Activated T-cell treated with anti-CD3 and anti-CD28 coated beads, Interleukin-2, amount 50 U/mL, for 1 hour (primary cell): ENCODE measurements around the gene PID1.

Source experiments
- DNase-seq: peaks from one replicate; pipeline ENCODE4 v3.0.0-alpha.2; 2020

The PID1 gene

DNA sequence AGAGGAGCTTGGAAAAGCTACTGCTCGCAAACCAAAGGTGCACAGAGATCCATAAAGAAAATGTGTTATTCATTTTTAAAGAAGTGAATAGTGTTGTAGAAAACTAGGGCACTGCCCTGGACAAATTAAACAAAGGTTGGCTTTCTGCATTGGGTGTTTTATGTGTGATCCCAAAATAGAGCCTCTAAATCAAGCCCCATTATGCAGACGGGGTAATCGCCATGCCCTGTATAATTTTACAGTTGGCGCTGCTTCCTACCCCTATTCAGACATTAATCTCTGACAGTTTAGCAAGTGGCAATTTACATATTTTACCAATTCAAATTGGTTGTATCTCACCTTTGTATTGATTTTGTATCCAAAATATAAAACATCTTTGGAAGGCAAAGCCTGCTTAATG, 109.1 kb downstream of the PID1 start:
- DNase-seq = no peak

DNA sequence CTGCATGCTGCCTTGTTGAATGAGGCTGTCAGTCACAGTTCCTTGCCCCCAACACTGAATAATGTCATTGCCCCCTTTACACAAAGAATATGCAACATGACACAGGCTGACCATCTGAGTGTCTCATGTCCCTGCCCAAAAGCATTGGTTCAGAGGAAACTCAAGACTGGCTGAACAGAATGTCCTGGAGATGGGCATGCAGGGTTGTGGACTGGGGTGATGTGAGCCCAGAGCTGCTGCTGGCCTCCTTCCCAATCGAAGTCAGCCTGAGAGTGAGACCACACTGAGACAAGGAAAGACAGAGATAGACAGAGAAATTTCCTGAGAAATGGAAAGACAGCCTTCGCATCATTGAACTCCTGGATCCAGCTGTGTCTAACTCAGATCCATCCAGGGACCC, 110.1 kb downstream of the PID1 start:
- DNase-seq = no peak

DNA sequence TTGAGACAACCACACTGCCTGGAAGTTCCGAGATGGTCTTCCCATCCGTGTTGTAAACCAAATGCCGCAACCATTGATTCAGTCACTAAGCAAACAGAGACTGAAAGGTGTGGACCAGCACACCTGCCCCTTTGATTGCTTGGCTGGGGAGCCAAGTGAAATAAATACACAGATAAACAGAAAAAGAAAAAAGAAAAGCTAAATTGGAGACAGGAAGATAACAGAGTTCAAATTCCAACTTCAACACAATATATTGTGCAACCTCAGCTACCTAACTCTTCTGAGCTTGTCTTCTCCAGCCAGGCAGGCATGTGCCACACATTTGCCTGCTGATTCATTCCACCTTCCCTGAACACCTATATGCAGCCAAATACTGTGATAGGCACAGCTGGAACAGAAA, 110.9 kb downstream of the PID1 start:
- DNase-seq = no peak

DNA sequence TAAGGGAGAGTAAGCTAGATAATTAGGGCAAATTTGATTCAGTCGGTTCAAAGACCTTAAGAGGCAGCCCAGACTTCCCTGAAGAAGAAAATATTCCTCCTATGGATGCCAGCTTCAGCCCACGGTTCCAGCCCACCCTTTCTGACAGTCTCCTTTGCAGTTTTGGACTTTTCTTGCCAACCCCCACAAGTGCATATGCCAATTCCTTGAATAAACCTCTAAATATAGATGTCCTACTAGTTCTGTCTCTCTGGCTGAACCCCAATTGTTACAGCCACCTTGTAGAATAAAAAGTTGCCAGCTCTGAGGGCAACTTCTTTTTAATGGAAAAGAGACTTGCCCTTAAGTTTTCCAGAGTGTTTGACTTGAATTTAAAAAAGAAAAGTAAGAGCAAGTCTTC, 111.7 kb downstream of the PID1 start:
- no peak for DNase-seq

DNA sequence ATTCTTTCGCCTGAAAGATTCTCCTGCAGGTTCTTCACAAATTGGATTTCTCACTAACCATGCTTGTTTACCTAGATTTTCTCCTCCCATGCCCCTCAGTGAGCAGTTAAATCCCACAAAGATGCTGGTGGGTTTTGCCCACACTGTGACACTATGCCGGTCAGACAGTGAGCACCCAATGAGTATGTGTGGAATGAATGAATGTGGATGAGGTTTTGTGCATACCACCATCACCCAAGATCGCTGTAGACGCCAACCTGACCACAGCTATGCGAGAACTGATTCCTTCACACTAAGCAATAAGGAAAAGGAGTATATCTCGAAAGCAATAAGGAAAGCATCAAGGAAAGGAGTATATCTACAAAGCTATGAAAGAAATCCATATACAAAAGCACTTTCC, 116.7 kb downstream of the PID1 start:
- no peak for DNase-seq

DNA sequence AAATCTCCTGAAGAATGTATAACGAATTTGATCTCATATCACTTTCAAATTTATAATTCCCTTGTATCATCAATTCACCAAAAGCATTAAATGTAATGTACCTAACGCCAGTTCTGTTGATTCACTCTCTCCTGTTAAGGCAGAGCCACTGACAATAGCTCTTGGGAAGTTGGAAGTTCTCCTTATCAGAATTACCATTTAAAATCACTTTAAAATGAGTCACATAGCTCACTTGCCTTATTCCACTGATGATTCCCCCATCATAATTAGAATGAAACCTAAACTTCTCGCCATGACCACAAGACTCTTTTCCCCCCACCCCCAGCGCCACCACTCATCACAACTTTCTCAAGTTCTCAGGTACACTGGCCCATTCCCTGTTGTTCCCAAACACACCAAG, 117.1 kb downstream of the PID1 start:
- no peak for DNase-seq

DNA sequence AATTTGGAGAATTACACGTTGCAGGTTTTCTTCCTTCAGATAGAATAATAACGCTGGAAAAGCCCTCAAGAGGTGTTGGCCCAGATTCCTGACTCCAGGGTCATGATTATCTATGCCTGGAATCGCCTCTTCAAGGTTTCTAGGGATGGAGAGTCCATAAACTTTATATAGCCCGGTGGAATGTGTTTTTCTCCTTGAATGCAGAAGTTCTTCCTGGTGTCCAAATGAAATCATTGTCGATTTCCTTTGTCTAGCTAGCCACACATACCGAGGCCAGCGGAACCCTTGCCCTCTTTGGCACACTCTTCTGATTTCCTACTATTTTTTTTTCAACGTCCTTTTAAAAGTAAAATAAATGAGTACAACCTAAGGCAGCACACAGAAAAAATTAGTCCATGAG, 117.8 kb downstream of the PID1 start:
- DNase-seq = no peak

DNA sequence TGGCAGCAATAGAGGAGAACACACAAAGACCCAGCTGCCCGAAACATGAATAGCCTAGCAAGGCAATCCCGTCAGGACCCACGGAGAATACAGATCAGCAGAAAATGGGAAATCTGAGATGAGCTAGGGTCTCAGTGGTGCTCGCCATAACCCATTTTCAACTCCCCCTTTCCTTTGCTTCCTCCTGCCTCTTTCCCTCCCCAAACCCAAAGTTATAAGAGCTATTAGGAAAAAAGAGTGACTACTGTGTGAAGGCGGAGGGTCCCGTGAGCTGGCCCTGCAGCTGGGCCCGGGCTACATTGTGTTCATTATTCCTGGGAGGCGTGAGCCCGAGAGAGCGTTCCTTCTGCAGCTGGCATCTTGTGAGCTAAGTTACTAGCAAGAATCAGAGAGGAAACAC, 118.4 kb downstream of the PID1 start:
- DNase-seq = no peak

DNA sequence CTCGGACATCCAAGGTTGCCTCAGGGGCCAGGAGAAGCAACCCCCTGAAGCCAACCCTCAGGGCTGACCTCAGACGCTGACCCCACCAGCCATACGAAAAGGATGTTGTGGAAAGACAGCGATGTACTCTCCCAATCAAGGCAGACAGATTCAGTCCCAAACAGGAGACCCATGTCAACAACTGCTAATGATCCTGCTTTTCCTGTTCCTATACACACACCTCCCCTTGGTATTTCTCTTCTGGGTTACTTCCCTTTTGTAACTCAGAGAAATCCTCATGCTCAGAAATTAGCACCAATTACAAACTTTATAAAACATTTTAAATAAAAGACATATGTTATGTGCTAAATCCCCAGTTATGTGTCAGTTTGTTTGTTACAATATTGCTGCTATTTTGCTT, 120.8 kb downstream of the PID1 start:
- DNase-seq = no peak

DNA sequence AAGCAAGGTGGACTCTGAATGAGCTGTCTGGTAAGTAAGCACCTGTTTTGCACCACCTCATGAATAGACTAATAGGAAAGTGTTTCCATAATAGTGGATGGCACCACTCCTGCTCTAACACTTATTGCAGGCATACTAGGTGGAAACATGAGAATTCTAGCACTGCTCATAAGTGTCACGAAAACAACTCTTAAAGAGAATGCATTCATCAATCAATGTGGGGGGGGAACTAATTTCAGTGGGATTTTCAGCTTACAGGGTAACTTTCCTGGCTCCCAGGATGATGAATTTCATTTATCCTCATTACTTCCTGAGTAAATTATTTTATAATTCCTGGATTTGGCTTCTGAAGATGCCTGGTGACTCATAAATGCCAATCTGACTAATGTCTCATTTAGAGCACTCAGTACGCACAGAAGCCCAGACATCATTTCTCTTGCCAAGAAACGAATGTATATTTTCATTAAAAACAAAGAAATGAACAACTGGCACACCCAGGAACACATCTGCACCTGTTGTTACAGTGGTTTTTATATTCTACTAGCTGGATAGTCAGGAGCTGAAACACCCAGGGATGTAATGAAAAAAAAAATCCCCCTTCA, 129.6 kb downstream of the PID1 start:
- no peak for DNase-seq

DNA sequence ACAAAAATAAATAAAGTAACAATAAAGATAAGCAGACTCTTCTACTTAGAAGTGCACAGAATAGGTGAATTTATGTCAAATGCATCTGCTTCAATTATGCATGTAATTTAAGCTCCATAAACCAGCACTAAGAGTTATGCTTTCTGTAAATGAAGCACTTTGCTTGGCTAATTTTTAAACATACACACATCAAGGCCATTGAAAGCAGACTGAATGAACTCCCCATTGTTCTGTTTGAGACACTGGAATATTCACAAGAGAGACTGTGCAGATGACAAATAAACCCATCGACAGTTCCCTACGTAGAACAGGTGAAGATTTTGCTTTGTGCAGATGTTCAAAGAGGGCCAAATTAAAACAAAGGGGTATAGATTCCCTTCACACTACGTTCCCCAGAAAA, 133.4 kb downstream of the PID1 start:
- no peak for DNase-seq

DNA sequence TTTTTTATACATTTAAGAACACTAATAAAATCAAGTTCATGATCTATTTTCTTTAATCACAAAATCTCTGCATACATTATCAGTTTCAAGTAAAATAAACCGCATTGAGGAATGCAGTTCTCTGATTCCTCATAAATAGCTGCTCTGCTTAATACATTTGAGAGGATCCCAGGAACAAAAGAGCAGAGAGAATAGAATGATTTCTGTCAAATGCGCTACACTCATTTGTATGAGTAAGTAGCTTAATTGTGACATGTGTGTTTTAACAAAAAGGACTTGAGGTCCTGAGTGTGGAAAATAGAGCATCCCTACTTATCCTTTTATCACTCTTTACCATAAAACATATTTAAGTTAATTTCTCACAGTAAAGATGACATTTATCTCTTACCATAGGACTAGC, 134.0 kb downstream of the PID1 start:
- DNase-seq = no peak

DNA sequence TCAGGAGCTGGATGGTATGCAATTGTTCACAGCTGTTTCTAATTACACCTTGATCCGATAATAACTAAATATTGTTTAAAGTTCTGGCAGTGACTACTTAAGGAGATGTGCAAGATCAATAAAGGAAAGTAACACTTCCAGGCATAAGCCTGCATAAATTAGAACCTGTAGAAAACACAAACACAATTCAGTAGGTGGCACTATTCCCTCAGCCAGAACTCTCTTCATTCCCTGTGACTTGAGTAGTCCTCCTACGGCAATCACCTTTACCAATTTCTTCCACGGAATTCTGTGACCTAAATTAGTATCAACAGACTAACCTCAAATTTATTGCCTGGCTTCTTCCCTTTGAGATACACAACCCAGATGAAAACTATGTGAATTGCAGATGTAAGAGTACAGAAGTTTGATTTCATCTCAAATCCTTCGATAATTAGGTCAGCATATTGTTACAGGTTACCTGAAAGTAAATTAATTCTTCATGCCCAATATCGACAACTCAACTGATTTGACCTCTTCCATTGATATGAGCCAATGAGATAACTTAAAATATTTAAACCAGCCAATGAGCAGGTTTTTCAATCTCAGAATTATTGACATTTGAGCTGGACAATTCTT, 137.8 kb downstream of the PID1 start:
- no peak for DNase-seq

DNA sequence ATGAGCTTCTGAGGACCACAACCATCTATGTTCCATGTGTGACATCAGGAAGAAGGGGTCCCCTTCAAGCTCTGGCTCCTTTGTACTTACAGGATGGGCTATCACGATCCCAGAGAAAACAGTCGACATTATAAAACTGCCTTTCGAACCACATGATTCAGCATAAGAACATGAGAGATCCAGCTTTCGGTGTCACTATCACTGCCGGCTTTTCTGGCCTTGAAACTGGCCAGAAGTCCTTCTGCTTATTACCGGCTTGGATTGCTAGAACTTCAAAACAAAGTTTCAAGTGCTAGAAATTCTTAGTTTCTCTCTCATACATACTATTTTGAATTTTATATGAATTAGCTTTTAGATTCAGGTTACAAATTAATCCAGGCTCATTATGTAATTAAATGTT, 138.9 kb downstream of the PID1 start:
- DNase-seq = no peak

DNA sequence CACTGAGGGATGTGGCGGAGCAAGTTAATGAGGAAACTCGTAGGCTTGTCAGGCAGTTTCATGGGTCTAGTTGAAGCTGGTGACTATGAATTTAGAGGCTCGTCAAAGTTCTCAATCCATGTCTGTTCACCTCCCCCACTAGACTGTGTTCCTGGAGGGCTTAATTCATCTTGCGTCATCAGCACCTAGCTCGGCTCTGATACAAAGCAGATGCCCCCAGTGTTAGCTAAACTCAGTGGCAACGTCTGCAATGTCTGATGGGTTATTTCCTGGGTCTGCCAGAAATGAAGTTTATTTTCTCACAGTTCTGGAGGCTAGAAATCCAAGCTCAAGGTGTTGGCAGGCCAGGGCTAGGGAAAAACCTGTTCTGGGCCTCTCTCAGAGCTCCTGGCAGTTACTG, 140.6 kb downstream of the PID1 start:
- DNase-seq = no peak

DNA sequence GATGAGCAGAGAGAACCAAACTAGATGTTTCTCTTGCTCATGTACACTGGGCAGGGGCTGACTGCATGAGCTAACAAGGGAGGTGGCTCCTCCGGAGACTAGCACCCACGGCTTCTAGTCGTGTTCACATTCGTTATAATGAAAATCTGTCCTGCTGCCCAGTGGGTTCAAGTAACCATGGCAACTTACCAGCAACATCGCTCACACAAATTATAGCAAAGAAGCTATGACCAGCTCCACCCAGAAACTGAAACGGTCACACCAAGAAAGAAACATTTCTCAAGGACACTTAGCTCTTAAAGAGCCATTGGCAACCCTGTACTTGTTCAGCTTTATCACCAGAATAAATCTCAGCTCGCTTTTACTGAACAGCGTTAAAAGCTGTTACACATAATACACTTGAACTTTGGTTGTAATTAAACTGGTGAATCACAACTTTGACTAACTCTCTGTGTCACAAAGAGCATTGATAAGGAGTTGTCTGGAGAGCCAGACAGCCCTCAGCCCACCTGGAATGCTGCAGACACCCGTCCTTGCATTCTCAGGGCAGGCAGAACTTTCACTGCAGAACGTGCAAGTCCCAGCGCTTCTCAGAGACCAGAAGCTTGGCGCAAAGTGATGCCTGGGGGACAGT, 141.2 kb downstream of the PID1 start:
- DNase-seq = no peak

DNA sequence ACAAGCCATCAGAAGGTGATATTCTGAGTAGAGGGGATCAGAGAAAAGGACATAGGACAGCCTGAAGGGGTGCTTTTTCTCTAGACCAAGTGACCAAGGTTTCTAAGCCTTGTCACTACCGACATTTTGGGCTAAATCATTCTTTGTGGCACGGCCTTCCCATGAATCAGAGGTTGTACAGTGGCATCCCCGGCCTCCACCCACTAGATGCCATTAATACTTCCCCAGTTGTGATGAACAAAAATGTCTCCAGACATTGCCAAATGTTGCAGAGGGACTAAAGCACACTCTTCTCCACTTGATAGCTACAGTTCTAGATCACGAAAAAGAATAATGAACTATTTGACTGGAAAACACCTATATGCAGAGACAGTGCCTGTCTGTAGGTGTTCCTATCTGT, 143.6 kb downstream of the PID1 start:
- no peak for DNase-seq

DNA sequence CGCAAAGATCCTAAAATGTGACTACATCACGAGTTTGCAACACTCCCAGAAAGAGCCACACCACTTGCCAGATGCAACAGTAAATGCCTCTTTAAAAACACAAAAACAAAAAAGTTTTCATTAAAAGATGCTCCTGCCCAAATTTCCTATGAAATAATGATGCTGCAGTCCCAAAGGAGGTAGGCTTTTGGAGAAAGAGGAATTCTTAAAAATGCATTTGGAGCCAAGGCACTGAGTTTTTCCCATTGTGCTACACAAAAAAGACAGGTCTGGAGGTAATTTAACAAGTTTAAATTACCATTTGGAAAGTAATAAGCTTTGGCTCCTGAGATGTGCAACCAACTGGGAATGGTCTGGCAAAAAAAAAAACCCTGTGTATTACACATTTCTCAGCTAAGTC, 145.0 kb downstream of the PID1 start:
- DNase-seq = no peak

DNA sequence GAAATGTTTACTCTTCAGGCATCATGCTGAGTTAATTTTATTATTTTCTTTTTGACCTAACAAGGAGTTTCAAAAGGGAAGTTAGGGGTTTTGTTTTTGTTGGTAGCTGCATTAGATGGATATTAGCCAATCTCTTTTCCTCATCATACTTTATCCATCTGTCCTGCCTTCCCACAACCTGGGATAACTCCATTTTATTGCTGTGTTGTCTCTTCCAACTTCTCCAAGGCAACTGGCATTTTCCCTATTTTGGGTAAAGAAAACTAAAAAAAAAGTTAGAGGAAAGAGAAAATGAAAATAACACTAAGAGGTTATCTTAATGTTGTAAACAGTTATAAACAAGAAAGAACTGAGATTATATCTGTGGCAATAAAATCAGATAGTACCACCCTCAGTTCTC, 147.0 kb downstream of the PID1 start:
- DNase-seq = no peak

DNA sequence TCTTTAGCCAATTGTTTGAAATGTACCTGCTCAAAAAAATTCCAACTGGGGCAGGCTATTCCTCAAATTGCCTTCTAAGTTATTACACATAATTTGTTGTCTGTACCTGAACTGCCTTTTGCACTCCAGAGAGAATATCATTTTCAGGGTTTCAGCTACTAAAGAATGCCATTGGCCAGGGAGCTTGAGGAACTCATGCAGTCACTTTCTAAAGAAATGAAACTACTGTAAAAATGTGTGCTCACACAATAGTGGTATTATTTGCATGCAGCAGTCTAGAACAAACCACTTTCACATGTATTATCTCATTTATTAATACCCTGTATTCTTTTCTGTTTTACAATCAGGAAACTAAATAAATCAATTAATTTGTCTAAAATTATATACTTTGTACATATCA, 152.2 kb downstream of the PID1 start:
- no peak for DNase-seq

DNA sequence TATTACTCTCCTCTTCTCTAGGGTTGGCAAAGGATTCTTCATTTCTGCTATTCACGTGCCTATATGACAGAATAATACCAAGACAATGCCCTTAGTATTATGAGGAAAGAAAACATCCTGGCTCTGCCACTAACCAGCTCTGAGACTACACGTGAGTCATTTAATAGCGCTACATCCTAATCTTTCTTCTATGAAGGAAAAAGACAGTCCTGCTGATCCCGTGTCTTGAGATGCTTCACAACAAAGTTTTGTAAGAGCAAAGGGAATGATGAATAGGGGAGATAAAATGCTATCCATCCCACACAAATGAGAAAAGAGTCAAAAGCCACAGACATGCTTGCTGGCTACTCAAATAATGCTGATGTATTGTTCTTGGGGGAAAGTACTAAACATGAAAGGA, 152.8 kb downstream of the PID1 start:
- DNase-seq = no peak

DNA sequence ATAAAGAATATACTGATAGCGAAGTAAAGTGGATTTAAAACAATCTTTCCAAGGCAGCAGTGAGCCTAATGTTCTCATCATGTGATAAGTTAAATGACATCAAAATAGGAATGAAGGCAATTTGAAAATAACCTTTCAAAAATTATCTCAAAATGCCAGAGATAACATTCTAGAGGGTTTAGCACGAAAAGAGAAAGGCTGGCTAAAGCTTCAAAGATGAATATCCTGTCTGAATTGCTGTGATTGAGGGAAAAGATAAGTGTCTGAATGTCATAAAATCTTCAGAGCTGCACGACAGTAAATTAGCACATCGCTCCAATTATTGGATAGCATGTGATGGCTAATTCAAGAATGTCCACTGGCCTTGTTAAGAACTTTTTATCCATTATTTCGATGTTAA, 159.3 kb downstream of the PID1 start:
- no peak for DNase-seq

DNA sequence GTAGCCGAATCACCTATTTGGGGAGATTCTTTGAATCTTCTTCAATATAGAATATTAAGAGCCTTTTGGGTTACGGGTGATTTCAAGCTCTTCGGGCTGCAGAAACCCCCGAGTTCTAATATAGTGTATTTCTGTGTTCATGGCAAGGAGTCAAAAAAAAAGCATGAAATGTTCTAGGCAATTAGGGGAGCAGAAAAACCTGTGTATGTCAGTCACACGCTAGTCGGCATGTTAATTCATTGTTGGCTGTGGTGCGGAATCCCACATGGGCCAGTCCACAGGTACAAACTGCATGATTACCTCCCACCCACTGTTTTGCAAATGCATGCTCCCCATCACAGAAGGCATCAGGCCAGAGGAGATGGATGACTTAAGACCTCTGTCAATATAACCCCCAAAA, 161.9 kb downstream of the PID1 start:
- no peak for DNase-seq

DNA sequence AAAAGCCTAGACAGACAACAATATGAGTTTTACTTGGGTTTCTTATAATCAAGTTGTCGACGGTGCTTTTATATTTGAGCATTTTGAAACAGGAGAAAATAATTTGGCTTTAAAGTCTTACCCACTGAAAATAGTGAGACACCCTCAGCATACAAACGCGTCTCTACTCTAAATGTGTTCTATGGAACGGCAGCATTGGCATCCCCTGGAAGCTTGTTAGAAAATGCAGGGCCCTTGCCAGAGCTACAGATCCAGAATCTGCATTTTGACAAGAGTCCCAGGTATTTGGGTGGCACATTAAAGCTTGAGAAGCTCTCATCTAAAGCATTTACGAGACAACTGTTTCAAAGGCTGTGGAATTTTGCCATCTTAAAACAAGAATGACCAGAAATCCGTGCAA, 163.5 kb downstream of the PID1 start:
- DNase-seq = no peak

DNA sequence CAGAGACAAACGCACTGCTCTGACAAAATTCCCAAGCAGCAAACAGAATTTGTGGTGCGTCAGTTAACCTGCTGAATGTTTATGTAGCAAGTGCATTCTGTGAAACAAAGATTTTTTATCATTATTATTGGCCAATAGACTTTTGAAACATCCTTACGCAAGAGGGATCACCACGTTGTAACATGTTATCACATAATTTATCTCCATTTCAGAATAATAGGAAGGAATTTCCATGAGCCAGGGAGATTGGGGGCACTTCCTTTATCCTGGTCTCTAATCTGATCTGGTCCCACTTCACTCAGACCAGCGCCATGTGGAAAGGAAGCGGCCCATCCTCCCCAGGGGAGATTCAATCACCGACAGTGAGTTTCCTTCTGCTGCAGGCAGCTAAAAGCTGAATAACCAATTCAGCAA, 166.1 kb downstream of the PID1 start:
- DNase-seq = no peak
